GM08714 (cell line): ENCODE results near the gene PRSS33.

Source experiments
- H3K4me3 ChIP-seq: fragments of 200-500 bp; sonication (Bioruptor generic); 2 replicates; pipeline ENCODE4 v1.5.1; 2014; ENCODE audit warnings: mild to moderate bottlenecking, low read length, inconsistent platforms
- ZNF274 ChIP-seq: IDR thresholded peaks from 2 replicates; pipeline ENCODE4 v1.6.1; 2012; ENCODE audit warnings: mild to moderate bottlenecking, low read depth, low read length

PRSS33 gene

DNA sequence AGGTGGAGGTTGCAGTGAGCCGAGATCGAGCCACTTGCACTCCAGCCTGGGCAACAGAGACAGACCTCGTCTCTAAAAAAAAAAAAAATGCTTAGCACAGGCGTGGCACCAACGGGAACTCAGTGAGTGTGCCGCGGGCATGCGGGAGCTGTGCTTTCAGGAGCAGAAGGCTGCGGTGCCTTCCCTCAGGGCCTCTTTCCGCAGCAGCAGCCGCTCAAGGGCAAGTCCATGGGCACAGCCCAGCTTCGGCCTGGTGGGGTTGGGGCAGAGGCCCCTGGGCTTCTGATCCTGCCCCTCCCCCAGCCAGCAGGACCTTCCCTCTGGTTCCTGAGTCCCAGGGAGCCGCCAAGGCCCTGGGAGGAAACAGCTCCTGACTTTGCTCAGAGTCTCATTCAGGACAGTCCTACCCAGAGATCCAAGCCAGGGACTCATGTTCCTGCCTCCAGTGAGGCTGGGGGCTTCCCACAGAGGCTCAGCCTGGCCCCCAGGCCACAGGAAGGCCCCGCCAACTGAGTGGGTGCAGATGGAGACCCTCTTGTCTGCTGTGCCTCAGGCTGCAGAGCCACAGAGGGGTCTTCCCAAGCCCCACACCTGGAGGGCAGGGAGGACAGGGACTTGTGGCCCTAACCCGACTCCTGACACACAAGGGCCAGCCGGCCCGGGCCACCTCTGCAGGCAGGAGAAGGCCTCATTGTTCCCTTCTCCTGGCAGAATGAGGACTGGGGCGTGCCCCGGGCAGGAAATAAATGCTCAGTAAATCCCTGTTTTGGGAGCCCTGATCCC is 39.4 kb upstream of the PRSS33 start:
- no peak overlapping the region for H3K4me3 ChIP-seq
- TF ChIP-seq ZNF274, result no peak

DNA sequence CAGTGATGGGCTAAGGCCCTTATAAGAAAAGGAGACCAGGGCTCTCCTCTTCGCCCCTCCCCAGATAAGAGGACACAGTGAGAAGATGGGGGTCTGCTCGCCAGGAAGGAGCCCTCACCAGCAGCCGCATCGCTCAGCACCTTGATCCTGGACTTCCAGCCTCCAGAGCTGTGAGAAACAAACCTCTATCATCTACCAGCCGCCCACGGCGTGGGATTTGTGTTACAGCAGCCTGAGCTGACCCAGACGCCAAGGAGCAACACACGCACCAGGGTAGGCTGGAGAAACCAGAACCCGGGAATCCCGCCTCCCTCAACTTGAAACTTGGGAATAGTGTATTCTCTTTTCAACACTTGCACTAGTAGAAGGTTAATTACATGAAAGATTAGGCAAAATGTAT is 38.5 kb upstream of the PRSS33 start:
- no peak for TF ChIP-seq ZNF274
- no peak overlapping the region for H3K4me3 ChIP-seq

DNA sequence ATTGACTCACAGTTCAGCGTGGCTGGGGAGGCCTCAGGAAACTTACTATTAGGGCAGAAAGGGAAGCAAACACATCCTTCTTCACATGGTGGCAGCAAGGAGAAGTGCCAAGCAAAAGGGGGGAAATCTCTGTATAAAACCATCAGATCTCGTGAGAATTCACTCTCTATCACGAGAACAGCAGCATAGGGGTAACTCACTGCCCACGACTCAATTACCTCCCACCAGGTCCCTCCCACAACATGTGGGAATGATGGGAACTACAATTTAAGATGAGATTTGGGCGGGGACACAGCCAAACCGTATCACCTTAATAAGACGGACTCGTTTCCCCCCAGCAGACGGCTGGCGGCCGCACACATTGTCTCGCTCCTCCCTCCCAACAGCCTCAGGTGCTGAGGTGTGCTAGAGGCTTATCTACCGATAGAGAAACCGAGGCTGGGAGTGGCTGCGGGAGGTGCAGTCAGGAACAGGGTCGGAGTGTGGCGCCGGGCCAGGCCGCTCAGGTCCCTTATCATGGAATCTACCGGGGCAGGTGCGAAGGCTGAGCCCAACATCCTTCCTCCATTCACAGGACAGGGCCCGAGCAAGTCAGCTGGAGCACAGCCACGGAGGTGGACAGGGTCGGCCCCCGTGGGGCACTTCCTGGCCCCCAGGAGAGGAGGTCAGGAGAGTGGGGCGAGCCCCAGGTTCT is 37.8 kb upstream of the PRSS33 start:
- H3K4me3 ChIP-seq, result no peak overlapping the region
- no peak for TF ChIP-seq ZNF274

DNA sequence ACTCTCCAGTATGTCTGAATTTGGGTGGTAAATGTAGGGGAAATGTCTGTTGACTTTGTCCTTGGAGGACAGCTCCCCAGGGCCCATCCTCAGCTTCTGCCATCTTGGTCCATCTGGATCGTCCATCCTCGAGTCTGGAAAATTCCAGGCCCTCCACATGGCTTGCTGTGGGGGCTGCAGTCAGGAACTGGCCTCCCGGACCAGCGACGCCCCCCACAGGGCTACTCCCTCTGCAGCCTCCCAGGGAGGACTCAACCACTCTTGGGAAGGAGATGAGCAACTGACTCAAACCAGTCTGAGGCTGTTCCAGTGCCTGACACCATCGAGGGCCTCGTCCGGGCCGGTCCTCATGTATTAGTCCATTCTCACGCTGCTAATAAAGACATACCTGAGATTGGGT is 37.3 kb upstream of the PRSS33 start:
- no peak for TF ChIP-seq ZNF274
- no peak overlapping the region for H3K4me3 ChIP-seq

DNA sequence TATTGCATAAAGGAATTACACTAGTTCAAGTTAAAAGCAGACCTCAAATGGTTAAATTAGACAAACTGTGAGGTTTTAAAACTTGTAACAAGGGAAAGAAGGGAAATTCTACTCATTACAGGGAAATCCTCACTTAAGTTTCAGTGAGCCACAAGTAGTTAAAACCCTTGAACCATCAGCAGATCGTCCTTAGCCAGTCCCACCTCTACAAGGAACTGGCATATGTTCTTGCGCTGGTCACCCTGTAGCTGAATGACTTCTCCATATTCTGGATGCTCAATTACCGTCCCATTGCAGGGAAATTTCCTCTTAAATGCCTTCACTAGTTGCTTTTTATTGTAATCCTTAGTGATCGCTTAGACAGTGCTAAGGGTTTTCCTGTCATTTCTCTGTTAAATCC is 35.1 kb upstream of the PRSS33 start:
- H3K4me3 ChIP-seq, result no peak overlapping the region
- TF ChIP-seq ZNF274, result no peak

DNA sequence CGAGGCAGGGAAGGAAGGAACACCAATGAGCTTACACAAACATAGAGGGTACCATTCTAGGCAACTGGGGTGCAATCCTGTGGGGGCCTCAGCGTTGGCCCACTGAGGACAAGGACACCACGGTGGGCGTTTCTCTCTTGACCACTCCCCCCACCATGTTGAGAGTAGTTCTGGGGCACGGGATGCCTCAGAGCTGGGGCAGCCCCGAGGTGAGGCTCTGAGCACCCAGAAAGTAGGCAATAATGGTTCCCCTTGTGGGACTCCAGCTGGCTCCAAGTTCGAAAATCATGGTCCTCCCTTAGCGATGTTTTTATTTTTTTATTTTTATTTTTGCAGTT is 34.8 kb upstream of the PRSS33 start:
- no peak for TF ChIP-seq ZNF274
- H3K4me3 ChIP-seq, result no peak overlapping the region

DNA sequence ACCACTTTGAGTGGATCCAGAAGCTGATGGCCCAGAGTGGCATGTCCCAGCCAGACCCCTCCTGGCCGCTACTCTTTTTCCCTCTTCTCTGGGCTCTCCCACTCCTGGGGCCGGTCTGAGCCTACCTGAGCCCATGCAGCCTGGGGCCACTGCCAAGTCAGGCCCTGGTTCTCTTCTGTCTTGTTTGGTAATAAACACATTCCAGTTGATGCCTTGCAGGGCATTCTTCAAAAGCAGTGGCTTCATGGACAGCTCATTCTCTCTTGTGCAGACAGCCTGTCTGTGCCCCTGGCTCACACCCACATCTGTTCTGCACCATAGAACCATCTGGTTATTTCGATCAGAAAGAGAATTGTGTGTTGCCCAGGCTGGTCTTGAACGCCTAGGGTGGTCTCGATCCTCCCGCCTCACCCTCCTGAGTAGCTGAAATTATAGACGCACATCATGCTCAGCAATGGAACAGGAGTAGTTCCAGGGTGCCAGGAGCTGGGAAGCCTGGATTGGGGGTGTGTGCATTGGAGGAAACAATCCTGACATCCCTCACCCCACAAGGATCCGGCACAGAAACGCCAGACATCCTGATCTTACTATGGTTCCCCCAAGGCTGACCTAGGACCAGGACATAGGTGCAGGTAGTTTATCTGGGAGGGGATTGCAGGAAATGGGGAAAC is 34.3 kb upstream of the PRSS33 start:
- TF ChIP-seq ZNF274, result no peak

DNA sequence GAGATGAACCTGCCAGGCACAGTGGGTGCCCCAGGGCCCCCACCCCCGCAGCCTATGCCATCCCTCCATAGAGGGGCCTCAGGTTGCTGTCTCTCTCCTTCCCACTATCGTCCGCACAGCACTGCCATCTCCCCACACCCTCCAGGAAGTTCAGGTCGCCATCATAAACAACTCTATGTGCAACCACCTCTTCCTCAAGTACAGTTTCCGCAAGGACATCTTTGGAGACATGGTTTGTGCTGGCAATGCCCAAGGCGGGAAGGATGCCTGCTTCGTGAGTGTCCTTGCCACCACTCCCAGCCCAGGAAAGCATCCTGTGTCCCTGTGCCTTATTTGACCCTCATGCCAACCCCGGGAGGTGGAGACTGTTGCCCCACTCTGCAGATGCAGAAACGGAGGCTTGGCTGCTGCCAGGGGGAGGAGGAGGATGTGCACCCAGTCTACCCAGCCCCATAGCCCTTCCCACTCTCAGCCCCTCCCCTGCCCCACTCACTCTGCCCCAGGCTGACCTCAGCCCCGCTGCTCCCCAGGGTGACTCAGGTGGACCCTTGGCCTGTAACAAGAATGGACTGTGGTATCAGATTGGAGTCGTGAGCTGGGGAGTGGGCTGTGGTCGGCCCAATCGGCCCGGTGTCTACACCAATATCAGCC is 33.6 kb upstream of the PRSS33 start:
- TF ChIP-seq ZNF274, result no peak
- no peak overlapping the region for H3K4me3 ChIP-seq

More for the DNA sequence above, 34.3 kb upstream of the PRSS33 start:
- no peak overlapping the region for H3K4me3 ChIP-seq

DNA sequence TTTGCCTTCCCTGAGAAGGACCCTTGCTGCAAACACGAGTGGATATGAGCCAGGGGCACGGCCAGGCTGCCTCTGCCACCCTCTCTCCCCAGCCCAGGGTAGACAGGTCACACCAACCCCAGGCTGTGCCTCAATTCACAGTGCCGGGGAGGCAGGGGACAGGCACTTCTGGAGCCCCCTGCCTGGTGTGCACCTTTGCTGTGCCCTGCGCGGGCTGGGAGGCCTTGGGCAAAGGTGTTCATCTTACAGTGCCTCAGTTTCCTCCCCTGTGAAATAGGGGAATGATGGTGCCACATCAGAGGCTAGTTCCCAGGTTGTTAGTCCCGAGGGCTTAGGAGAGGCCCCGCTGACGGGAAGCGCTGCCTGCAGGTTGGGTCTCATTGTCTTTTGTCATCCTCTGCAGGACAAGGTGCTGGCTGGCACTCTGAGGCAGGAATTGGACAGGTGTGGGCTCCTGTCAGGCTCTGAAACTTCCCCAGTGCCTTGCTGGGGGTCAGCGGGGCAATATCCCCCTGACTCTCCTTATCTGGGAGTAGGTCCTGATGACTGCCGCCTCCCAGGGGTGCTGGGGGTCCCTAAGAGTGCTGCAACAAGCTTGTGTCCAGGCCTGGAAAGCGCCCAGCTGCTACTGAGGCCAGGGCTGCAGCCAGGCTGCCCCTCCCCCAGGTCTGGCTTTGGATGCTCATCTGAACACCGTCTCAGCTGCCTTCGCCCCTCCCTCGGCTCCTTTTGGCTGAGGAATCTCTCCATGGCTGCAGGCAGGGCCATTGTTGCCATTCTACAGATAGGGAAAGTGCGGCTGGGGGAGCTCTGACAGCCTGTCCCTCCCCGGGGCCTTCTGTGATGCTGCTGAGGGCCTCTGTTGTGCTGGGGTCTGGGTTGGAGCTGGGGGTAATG is 32.8 kb upstream of the PRSS33 start:
- no peak overlapping the region for H3K4me3 ChIP-seq
- TF ChIP-seq ZNF274, result no peak

DNA sequence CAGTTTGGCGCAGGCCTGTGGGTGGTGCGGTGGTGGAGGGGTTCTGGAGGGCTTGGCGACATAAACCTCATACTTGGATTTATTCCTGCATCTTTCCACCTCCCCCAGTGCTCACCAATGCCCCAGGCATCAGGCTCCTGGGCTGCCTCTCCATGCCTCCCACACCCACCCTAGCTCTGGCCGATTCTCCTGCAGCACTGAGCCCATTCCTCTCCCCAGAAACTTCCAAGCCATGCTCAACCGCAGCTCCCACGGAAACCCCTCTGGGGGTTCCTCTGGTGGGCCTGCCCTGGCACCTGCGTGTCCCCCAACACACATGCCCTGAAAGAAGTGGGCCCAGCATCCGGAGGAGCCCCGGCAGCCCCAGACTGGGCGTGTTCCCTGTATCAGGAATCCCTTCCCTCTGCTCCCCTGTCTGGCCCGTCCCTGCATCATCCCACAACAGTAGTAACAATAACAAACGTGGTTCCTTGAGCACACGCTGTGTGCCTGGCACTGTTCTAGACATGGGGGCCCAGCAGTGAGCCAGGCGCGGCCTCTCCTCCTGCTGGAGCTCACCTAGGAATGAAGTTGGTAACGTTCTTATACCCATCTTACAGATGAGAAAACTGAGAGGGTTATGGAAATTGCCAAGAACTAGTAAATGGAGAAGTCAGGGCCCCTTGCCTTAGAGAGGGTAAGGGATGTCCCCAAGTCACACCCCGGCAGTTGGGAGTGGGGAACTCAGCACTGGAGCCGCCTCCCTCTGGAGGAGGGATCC is 32.0 kb upstream of the PRSS33 start:
- no peak overlapping the region for H3K4me3 ChIP-seq
- no peak for TF ChIP-seq ZNF274

DNA sequence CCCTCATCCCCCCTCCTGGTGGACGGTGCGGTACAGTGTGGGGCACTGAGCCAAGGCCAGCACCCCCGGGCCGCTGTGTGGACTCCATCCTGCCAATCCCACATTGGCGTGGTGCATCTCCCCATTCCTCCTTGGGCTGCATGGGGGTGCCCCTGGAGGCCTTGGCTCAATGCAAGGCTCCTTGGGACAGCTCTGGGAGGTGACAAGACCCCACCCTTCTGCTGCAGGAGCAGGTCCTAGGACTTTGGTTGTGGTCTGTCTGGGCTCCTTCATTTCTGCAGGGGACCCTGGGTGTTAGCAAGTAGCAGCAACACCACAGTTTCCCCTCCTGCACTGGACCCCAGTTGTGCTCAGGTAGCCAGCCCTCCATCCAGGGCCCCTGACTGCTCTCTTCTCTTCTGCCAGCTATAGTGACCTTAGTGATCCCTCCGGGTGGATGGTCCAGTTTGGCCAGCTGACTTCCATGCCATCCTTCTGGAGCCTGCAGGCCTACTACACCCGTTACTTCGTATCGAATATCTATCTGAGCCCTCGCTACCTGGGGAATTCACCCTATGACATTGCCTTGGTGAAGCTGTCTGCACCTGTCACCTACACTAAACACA is 31.0 kb upstream of the PRSS33 start:
- no peak for TF ChIP-seq ZNF274

More for the DNA sequence above, 31.0 kb upstream of the PRSS33 start:
- no peak overlapping the region for H3K4me3 ChIP-seq
